HG03064 (cell line): ENCODE results near the gene KDR.

Experiments
- ATAC-seq: cut with Tn5 transposase; IDR thresholded peaks from one replicate; pipeline ENCODE4 v1.9.1; 2021; ENCODE audit warnings: low read depth; ENCODE audit not compliant: unreplicated experiment

The KDR gene

GRCh38 chr4:55125087-55125721 lies at the start of gene KDR:
KDR (minus strand) TSS chr4:55125595; CDS start chr4:55125293, 302 bp downstream.
- ATAC-seq: no peak

GRCh38 chr4:55173580-55173979 lies 48.2 kb upstream of the KDR start:
- ATAC-seq: no peak

- ATAC-seq: no peak
Observed at GRCh38 chr4:55172694-55173287, 47.4 kb upstream of the KDR start.

GRCh38 chr4:55170462-55170861 lies 45.1 kb upstream of the KDR start:
- ATAC-seq: no peak

- no peak for ATAC-seq
Observed at GRCh38 chr4:55169352-55169961, 44.1 kb upstream of the KDR start.

GRCh38 chr4:55162396-55162795 lies 37.0 kb upstream of the KDR start:
- no peak for ATAC-seq

GRCh38 chr4:55161739-55162138 lies 36.3 kb upstream of the KDR start:
- no peak for ATAC-seq

- no peak for ATAC-seq
Observed at GRCh38 chr4:55159851-55160250, 34.5 kb upstream of the KDR start.

GRCh38 chr4:55158957-55159356 lies 33.6 kb upstream of the KDR start:
- no peak for ATAC-seq

- no peak for ATAC-seq
Observed at GRCh38 chr4:55157559-55158277, 32.3 kb upstream of the KDR start.

GRCh38 chr4:55154933-55155332 lies 29.5 kb upstream of the KDR start:
- no peak for ATAC-seq

GRCh38 chr4:55154290-55154880 lies 29.0 kb upstream of the KDR start:
- no peak for ATAC-seq

GRCh38 chr4:55143858-55144257 lies 18.5 kb upstream of the KDR start:
- ATAC-seq: no peak

GRCh38 chr4:55138367-55138766 lies 13.0 kb upstream of the KDR start:
- no peak for ATAC-seq

- ATAC-seq: no peak
Observed at GRCh38 chr4:55136634-55137033, 11.2 kb upstream of the KDR start.

- no peak for ATAC-seq
Observed at GRCh38 chr4:55133951-55134350, 8.6 kb upstream of the KDR start.

GRCh38 chr4:55132775-55133174 lies 7.4 kb upstream of the KDR start:
- ATAC-seq: no peak

GRCh38 chr4:55127521-55127920 lies 2.1 kb upstream of the KDR start:
- ATAC-seq: no peak

GRCh38 chr4:55127053-55127452 lies 1.7 kb upstream of the KDR start:
- ATAC-seq: no peak

- no peak for ATAC-seq
Observed at GRCh38 chr4:55125763-55126541, 557 bp upstream of the KDR start.
